Measurements from ENCODE around the gene C1RL.

DNA sequence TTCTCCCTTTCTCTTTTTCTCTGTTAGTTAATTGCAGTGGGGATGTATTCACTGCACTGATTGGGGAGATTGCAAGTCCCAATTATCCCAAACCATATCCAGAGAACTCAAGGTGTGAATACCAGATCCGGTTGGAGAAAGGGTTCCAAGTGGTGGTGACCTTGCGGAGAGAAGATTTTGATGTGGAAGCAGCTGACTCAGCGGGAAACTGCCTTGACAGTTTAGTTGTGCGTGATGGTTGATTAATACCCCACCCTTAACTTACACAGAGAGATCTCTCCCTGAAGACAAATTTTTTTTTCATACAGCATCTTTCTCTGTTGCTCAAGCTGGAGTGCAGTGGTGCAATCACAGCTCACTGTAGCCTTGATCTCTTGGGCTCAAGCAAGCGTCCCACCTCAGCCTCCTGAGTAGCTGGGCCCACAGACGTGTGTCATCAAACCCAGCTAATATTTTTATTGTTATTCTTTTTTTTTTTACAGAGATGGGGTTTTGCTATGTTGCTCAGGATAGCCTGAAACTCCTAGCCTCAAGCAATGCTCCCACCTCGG lies 43.9 kb downstream of the C1RL start:
- TF ChIP-seq, protein P1, sequence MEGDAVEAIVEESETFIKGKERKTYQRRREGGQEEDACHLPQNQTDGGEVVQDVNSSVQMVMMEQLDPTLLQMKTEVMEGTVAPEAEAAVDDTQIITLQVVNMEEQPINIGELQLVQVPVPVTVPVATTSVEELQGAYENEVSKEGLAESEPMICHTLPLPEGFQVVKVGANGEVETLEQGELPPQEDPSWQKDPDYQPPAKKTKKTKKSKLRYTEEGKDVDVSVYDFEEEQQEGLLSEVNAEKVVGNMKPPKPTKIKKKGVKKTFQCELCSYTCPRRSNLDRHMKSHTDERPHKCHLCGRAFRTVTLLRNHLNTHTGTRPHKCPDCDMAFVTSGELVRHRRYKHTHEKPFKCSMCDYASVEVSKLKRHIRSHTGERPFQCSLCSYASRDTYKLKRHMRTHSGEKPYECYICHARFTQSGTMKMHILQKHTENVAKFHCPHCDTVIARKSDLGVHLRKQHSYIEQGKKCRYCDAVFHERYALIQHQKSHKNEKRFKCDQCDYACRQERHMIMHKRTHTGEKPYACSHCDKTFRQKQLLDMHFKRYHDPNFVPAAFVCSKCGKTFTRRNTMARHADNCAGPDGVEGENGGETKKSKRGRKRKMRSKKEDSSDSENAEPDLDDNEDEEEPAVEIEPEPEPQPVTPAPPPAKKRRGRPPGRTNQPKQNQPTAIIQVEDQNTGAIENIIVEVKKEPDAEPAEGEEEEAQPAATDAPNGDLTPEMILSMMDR (IDR thresholded peaks at IDR 0.05) = no peak
- TF ChIP-seq POLR2A (IDR thresholded peaks at IDR 0.05) = no peak
